Activated naive CD4-positive, alpha-beta T cell treated with anti-CD3 and anti-CD28 coated beads for 36 hours (primary cell): ENCODE measurements around the gene NUCKS1. TPM values are rescaled to one million over a fixed set of nuclear protein-coding genes. Genes with fewer than 3 reads are reported as not detected.
"Not testable (repeated sequence)": the region's sequence is repeated elsewhere in the genome, so short reads cannot be mapped to it uniquely, and the experiment has no call there.

Experiments used
- CTCF ChIA-PET: fragments of 350-600 bp; sonication (Branson Sonifier 250); formaldehyde crosslinking; loops from one replicate; lab custom pipeline; 2021; ENCODE audit warnings: antibody characterized with exemption; lab: Charles Lee
- DNase-seq: peaks from one replicate; pipeline ENCODE4 v3.0.0-alpha.2; 2020
- H3K27ac Mint-ChIP-seq: one replicate; pipeline ENCODE4 v1.8.0; 2021; ENCODE audit warnings: mild to moderate bottlenecking, mixed read lengths
- H3K27me3 Mint-ChIP-seq: one replicate; pipeline ENCODE4 v1.8.0; 2021; ENCODE audit warnings: low read depth, mixed read lengths
- H3K36me3 Mint-ChIP-seq: one replicate; pipeline ENCODE4 v1.8.0; 2021; ENCODE audit warnings: low read depth, mixed read lengths
- H3K4me1 Mint-ChIP-seq: one replicate; pipeline ENCODE4 v1.8.0; 2021; ENCODE audit warnings: low read depth, mixed read lengths
- H3K4me3 Mint-ChIP-seq: one replicate; pipeline ENCODE4 v1.8.0; 2021; ENCODE audit warnings: mild to moderate bottlenecking, moderate library complexity, mixed read lengths
- H3K9me3 Mint-ChIP-seq: one replicate; pipeline ENCODE4 v1.8.0; 2021; ENCODE audit warnings: mixed read lengths
- intact Hi-C: fragments of 100-400 bp; cut with micrococcal nuclease; formaldehyde crosslinking; loops from one replicate; pipeline ENCODE4 v1.15.1; 2023
- total RNA-seq, 2 experiments: library from RNA; stranded (reverse); gene quantifications; one replicate each; pipeline ENCODE4 v1.2.3, GENCODE V29; 2021

NUCKS1 gene
- total RNA-seq, 2 experiments from 2014 or later = 215 to 218 TPM

DNA sequence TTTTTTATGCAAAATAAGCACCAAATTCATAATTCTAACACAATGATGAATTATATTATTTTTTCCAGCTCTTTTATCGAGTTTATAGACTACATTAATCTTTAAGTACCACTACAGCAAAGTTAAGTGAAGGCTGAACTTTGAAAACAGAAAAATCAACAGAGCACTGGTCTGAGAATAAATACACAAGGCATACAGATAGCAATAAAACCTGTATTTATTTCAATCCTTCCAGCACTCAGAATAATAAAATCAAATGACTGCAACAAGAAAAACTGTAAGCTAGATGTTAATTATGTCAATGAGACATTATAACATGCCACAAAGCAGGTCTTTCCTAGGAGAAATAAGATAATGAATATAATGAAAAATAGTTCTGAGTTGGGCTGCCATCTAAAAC is 24.5 kb downstream of the NUCKS1 start:
- H3K27me3 Mint-ChIP-seq = no peaks in the 10 kb centered on the region
- no peak overlapping the region for H3K4me3 Mint-ChIP-seq
- CTCF ChIA-PET = interaction anchor here (0.6 to 2.0 kb wide), 2 partner anchors 15 to 30 kb away, joined by 3 to 6 read pairs; no protein-coding TSS in a partner anchor
- peaks cover 18% of the 10 kb centered on the region for H3K4me1 Mint-ChIP-seq
- intact Hi-C loops = no loop called here
- H3K9me3 Mint-ChIP-seq = no peaks in the 10 kb centered on the region
- DNase-seq = no peak
- H3K36me3 Mint-ChIP-seq = peaks cover 38% of the 10 kb centered on the region
- no peak overlapping the region for H3K27ac Mint-ChIP-seq

DNA sequence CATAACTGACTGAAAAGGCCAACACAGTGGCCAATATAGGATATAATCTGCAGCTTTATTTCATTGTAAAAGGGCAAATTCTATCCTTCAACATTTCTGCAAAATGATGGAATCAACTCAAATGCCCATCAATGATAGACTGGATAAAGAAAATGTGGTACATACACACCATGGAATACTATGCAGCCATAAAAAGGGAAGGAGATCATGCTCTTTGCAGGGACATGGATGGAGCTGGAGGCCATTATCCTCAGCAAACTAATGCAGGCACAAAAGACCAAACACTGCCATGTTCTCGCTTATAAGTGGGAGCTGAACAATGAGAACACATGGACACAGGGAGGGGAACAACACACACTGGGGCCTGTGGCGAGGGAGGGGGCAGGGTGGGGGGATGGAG is 29.2 kb downstream of the NUCKS1 start:
- not testable (repeated sequence) for H3K4me3 Mint-ChIP-seq, H3K27me3 Mint-ChIP-seq, H3K27ac Mint-ChIP-seq, H3K9me3 Mint-ChIP-seq, DNase-seq
- H3K4me1 Mint-ChIP-seq = peaks cover 36% of the 10 kb centered on the region
- H3K36me3 Mint-ChIP-seq = peaks cover 59% of the 10 kb centered on the region
- CTCF ChIA-PET = interaction anchor here (0.6 to 1.8 kb wide), 4 partner anchors 9 to 112 kb away, joined by 5 to 8 read pairs (median 6); no protein-coding TSS in a partner anchor
- intact Hi-C loops = loop anchor here (2.0 kb wide), 1 partner anchor 28 kb away; no protein-coding TSS in a partner anchor

- Mint-ChIP-seq H3K4me3 (no peak overlapping the region), H3K27ac (peak overlapping the region; percentile 67), H3K36me3 (peaks cover 52% of the 10 kb centered on the region), H3K27me3 (no peaks in the 10 kb centered on the region), H3K4me1 (peaks cover 42% of the 10 kb centered on the region), H3K9me3 (no peaks in the 10 kb centered on the region)
- no peak for DNase-seq
- CTCF ChIA-PET = interaction anchor here (1.3 kb wide), 1 partner anchor 53 kb away, joined by 5 read pairs; no protein-coding TSS in a partner anchor
- intact Hi-C loops = loop anchor here (1.0 to 2.0 kb wide), 2 partner anchors 29 to 53 kb away; no protein-coding TSS in a partner anchor
Observed at GRCh38 chr1:205719762-205720161, 30.2 kb downstream of the NUCKS1 start.

- H3K4me1 Mint-ChIP-seq = peaks cover 42% of the 10 kb centered on the region
- DNase-seq = no peak
- H3K9me3 Mint-ChIP-seq = no peaks in the 10 kb centered on the region
- H3K4me3 Mint-ChIP-seq = no peak overlapping the region
- H3K27me3 Mint-ChIP-seq = no peaks in the 10 kb centered on the region
- CTCF ChIA-PET = interaction anchor here (0.6 kb wide), 1 partner anchor 424 kb away, joined by 3 read pairs; no protein-coding TSS in a partner anchor
- peaks cover 50% of the 10 kb centered on the region for H3K36me3 Mint-ChIP-seq
- peak overlapping the region; percentile 6 for H3K27ac Mint-ChIP-seq
- intact Hi-C loops = loop anchor here (1.0 kb wide), 1 partner anchor 53 kb away; no protein-coding TSS in a partner anchor
Observed at GRCh38 chr1:205719015-205719414, 31.0 kb downstream of the NUCKS1 start.

- CTCF ChIA-PET = no interaction called here
- Mint-ChIP-seq H3K4me3 (no peak overlapping the region), H3K27ac (peak overlapping the region; percentile 4), H3K27me3 (no peaks in the 10 kb centered on the region), H3K36me3 (peaks cover 41% of the 10 kb centered on the region), H3K4me1 (peaks cover 43% of the 10 kb centered on the region), H3K9me3 (no peaks in the 10 kb centered on the region)
- no peak for DNase-seq
- intact Hi-C loops = no loop called here
Observed at GRCh38 chr1:205716371-205717132, 33.4 kb downstream of the NUCKS1 start.

DNA sequence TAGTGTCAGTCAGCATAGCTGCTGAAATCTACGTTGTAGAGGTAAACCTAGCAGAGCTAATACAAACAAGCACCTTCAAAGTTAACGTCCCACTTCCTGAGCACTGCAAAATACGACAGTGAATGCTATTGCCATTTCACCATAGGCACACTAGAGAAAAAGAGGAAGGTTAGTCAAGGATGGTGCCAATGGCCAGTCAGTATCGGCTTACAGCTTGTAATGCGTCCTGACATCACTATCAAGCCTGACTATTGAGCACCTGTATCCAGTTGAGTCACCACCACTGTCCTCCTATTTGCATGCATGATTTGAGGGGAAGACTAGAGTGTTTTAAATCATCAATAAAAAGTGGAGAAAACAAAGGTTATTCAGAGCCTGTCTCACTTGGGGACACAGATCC is 34.4 kb downstream of the NUCKS1 start:
- H3K36me3 Mint-ChIP-seq = peaks cover 34% of the 10 kb centered on the region

DNA sequence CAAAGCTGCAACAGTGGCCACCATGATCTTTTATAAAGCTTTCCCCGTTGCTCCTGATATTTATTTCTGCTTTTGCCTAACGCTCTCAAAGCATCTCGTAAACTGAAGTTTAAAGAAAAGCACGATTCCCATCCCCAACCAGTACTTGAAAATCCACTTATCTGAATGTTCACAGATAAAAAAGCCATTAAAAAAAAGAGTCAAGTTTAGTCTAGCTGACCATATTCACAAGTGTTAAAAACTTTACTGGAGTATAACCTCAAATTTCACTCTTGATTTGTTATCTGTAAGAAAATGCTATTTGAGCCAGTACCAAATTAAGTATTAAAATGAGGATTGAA is 35.1 kb downstream of the NUCKS1 start:
- intact Hi-C loops = no loop called here
- H3K36me3 Mint-ChIP-seq = peaks cover 28% of the 10 kb centered on the region
- H3K4me1 Mint-ChIP-seq = peaks cover 41% of the 10 kb centered on the region
- no peaks in the 10 kb centered on the region for H3K9me3 Mint-ChIP-seq
- CTCF ChIA-PET = interaction anchor here (0.6 to 14.1 kb wide), 7 partner anchors 27 to 182 kb away, joined by 3 to 243 read pairs (median 3); no protein-coding TSS in a partner anchor
- no peak overlapping the region for H3K4me3 Mint-ChIP-seq
- no peak overlapping the region for H3K27ac Mint-ChIP-seq
- no peak for DNase-seq
- H3K27me3 Mint-ChIP-seq = no peaks in the 10 kb centered on the region

More for the DNA sequence above, 34.4 kb downstream of the NUCKS1 start:
- no peaks in the 10 kb centered on the region for H3K27me3 Mint-ChIP-seq
- no peaks in the 10 kb centered on the region for H3K9me3 Mint-ChIP-seq
- no peak overlapping the region for H3K4me3 Mint-ChIP-seq
- DNase-seq = no peak
- CTCF ChIA-PET = interaction anchor here (1.1 to 14.1 kb wide), 4 partner anchors 26 to 109 kb away, joined by 3 to 243 read pairs (median 3); no protein-coding TSS in a partner anchor
- intact Hi-C loops = no loop called here
- H3K4me1 Mint-ChIP-seq = peaks cover 47% of the 10 kb centered on the region
- no peak overlapping the region for H3K27ac Mint-ChIP-seq

DNA sequence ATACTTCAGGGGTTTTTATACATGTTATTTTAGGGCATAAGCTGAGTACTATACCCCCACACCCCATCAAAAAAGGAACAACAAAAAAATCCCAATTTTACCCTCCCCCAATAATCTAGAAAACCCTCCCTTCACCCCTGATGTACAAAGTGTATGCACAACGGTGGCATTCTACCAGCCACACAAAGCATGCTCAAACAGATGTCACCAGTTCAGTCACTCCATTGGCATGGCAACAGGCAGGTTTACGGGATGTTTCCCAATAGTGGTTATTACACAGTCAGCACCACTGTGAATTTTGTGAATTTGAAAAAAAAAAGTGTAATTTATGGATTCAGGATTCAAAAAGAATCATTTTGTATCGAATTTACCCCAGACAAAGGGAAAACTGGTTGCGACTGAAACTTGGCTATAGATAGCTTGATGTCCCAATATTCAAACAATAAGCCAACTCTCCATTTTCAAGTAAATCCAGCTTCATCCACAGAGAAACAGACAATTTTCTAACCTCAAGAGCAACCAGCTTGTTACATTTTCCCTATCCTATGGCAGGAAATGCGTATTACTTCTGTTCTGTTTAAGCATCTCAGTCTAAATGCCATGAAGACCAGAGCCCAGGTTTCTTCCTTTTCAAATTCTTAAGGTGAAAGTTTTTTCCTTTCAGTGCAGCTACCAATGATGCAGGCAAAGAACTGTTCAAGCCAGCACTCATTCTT is 35.6 kb downstream of the NUCKS1 start:
- Mint-ChIP-seq H3K4me3 (no peak overlapping the region), H3K4me1 (peaks cover 36% of the 10 kb centered on the region), H3K9me3 (no peaks in the 10 kb centered on the region), H3K27ac (peak overlapping the region; percentile 39), H3K36me3 (peaks cover 22% of the 10 kb centered on the region), H3K27me3 (no peaks in the 10 kb centered on the region)
- no peak for DNase-seq
- intact Hi-C loops = no loop called here
- CTCF ChIA-PET = interaction anchor here (0.6 to 14.1 kb wide), 8 partner anchors 28 to 182 kb away, joined by 3 to 243 read pairs (median 3); no protein-coding TSS in a partner anchor

DNA sequence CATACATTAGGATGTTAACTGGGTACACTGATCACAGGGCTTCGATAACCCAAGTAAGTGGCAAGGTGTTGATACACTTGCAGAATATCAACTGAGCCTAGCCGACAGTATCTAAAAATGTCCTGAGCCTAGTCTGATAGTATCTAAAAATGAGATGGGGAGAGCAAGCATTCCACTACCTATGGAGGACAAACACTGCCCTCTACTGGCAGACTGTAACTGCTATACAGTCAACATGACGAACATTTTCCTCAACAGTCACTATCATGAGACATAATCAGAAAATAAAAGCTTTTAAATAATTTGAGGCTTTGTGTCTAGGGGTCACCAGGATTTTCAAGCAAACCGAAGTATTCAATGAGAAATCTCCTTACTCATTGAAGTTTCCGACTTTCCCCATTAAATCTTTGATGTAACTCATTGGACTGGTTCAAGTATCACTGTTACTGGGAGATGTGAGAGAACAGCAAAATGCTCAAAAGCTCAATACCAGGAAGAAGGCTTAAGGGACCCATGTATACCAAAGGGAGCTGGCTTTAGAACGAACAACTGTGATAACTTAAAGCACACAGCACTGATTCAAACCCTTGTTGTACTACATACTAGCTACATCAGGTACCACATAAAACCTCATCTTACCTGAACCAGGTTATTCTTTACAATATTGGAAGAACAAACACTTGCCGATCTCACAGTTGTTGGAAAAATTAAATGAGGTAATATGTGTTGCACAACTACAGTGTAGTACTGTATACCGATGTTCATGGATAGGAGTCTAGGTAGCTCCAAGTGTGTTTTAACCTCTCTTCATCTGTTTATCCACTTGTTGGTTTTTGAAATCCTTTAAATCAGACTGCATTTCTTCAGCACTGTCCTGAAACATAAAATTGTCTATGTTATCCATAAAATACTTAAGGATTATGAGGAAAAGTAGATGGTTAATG is 38.6 kb downstream of the NUCKS1 start:
- no peaks in the 10 kb centered on the region for H3K27me3 Mint-ChIP-seq
- DNase-seq = peak; percentile 85
- no peak overlapping the region for H3K4me3 Mint-ChIP-seq
- CTCF ChIA-PET = interaction anchor here (0.7 to 14.1 kb wide), 32 partner anchors 8 to 319 kb away, joined by 3 to 243 read pairs (median 4); partner anchors contain the start of genes ELK4, PM20D1 and SLC45A3
- peak overlapping the region; percentile 56 for H3K27ac Mint-ChIP-seq
- intact Hi-C loops = loop anchor here (1.0 to 2.0 kb wide), 6 partner anchors 31 to 119 kb away; partner anchors contain the start of genes RAB29 and SLC45A3
- H3K9me3 Mint-ChIP-seq = no peaks in the 10 kb centered on the region
- H3K4me1 Mint-ChIP-seq = peaks cover 22% of the 10 kb centered on the region
- peaks cover 4% of the 10 kb centered on the region for H3K36me3 Mint-ChIP-seq

GRCh38 chr1:205710201-205711062 is 39.5 kb downstream of the NUCKS1 start:
- peaks cover 4% of the 10 kb centered on the region for H3K36me3 Mint-ChIP-seq
- intact Hi-C loops = loop anchor here (1.0 to 2.0 kb wide), 6 partner anchors 30 to 118 kb away; partner anchors contain the start of genes RAB29 and SLC45A3
- CTCF ChIA-PET = interaction anchor here (0.7 to 14.1 kb wide), 19 partner anchors 15 to 267 kb away, joined by 3 to 243 read pairs (median 6); partner anchors contain the start of genes ELK4 and SLC45A3
- no peak for DNase-seq
- peaks cover 15% of the 10 kb centered on the region for H3K4me1 Mint-ChIP-seq
- no peaks in the 10 kb centered on the region for H3K27me3 Mint-ChIP-seq
- no peak overlapping the region for H3K4me3 Mint-ChIP-seq
- H3K27ac Mint-ChIP-seq = no peak overlapping the region
- no peaks in the 10 kb centered on the region for H3K9me3 Mint-ChIP-seq
